Astrocyte of the cerebellum (primary cell): ENCODE data around the gene SLC34A3.

Source experiments
- DNase-seq: peaks from one replicate; pipeline ENCODE4 v3.0.0-alpha.2; 2011; ENCODE audit warnings: low read depth
- H3K4me3 ChIP-seq: 2 replicates; pipeline ENCODE4 v1.5.1; 2011; ENCODE audit warnings: mild to moderate bottlenecking, low read depth, low read length, moderate library complexity
- CTCF ChIP-seq: IDR thresholded peaks from 2 replicates; pipeline ENCODE4 v1.5.1; 2012; ENCODE audit warnings: low read length, low read depth, moderate library complexity, mild to moderate bottlenecking; ENCODE audit errors: missing control alignments
- in situ Hi-C: cut with HindIII; loops from 2 replicates; pipeline ENCODE4 v1.10.0; 2017; ENCODE audit warnings: low sequenced_read_pairs

SLC34A3 gene

GRCh38 chr9:137275588-137276472 lies 45.1 kb downstream of the SLC34A3 start:
- in situ Hi-C loops: no loop called here
- no peak overlapping the region for H3K4me3 ChIP-seq
- DNase-seq: no peak
- no peak for TF ChIP-seq CTCF

GRCh38 chr9:137276473-137277328 lies 46.0 kb downstream of the SLC34A3 start:
- in situ Hi-C loops: no loop called here
- peak overlapping the region; percentile 62 for H3K4me3 ChIP-seq
- no peak for DNase-seq
- TF ChIP-seq CTCF: no peak

GRCh38 chr9:137277329-137278041 lies 46.8 kb downstream of the SLC34A3 start, which contains the start of gene TOR4A:
Gene TOR4A, plus strand, starts transcription at chr9:137277726. Its CDS starts 964 bp downstream, at chr9:137278690.
- peak within 1 kb of the TSS; percentile 62 for H3K4me3 ChIP-seq
- DNase-seq: no peak
- peak; percentile 23 for TF ChIP-seq CTCF
- in situ Hi-C loops: no loop called here

GRCh38 chr9:137278061-137278701 lies 47.5 kb downstream of the SLC34A3 start:
- no peak for DNase-seq
- peak overlapping the region; percentile 62 for H3K4me3 ChIP-seq
- in situ Hi-C loops: no loop called here
- TF ChIP-seq CTCF: no peak

- in situ Hi-C loops: no loop called here
- no peak for TF ChIP-seq CTCF
- peak overlapping the region; percentile 62 for H3K4me3 ChIP-seq
- no peak for DNase-seq
These were observed 48.3 kb downstream of the SLC34A3 start for GRCh38 chr9:137278721-137279711.
